ENCODE results near the gene P2RY12.

Gene P2RY12

DNA sequence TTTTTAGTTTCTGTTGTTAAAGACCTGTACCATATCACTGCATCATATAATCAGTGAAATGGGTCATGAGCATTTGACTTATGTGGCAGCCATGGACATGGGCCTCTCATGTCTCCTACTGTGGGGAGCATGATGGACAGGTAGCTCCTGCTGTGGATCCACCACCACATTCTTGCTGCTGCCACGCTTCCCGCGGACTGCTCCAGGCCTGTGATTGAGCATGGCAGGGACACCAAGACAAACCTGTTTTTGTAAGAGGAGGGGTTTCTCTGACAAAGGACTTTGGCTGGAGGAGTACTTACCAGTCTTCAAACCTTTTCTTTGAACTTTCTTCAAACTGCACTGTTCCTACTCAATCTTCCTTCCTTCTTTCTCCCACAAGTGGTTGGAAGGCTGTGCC is 88.3 kb downstream of the P2RY12 start:
- H3K27ac ChIP-seq (ENCODE audit: extremely low read depth, low read depth, low read length), result no peak overlapping the region
- H3K9me3 ChIP-seq (ENCODE audit: control insufficient read depth, insufficient read depth, low read depth, low read length), result no peaks in the 10 kb centered on the region
- no peaks in the 10 kb centered on the region for H3K4me1 ChIP-seq (ENCODE audit: control insufficient read depth, insufficient read depth, low read length)
- H3K4me3 ChIP-seq (ENCODE audit: low read depth, low read length), result no peak overlapping the region
- no peak for TF ChIP-seq GFI1B (tag by site-specific recombination; IDR thresholded peaks at IDR 0.05)
- no peak for TF ChIP-seq ZNF670 (tag by site-specific recombination; IDR thresholded peaks at IDR 0.05; ENCODE audit: low read depth)
- TF ChIP-seq MEIS1 (CRISPR knock-in tag; IDR thresholded peaks at IDR 0.05; ENCODE audit: borderline replicate concordance), result no peak
- TF ChIP-seq ZNF341 (tag by site-specific recombination; IDR thresholded peaks at IDR 0.05; ENCODE audit: low read depth), result no peak
- TF ChIP-seq, protein P1, sequence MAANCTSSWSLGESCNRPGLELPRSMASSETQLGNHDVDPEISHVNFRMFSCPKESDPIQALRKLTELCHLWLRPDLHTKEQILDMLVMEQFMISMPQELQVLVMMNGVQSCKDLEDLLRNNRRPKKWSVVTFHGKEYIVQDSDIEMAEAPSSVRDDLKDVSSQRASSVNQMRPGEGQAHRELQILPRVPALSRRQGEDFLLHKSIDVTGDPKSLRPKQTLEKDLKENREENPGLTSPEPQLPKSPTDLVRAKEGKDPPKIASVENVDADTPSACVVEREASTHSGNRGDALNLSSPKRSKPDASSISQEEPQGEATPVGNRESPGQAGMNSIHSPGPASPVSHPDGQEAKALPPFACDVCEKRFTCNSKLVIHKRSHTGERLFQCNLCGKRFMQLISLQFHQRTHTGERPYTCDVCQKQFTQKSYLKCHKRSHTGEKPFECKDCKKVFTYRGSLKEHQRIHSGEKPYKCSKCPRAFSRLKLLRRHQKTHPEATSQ (tag by site-specific recombination; IDR thresholded peaks at IDR 0.05), result no peak
- no peak for TF ChIP-seq ZNF223 (tag by site-specific recombination; IDR thresholded peaks at IDR 0.05)
- TF ChIP-seq ZNF596 (tag by site-specific recombination; IDR thresholded peaks at IDR 0.05), result no peak
- TF ChIP-seq OVOL3 (tag by site-specific recombination; IDR thresholded peaks at IDR 0.05), result no peak
- TF ChIP-seq ZNF114 (tag by site-specific recombination; IDR thresholded peaks at IDR 0.05), result no peak
- TF ChIP-seq SETDB1 (IDR thresholded peaks at IDR 0.05; ENCODE audit: insufficient read length, low read length), result no peak
- no peak for TF ChIP-seq ZNF10 (tag by site-specific recombination; IDR thresholded peaks at IDR 0.05)
- no peak for TF ChIP-seq ZBTB48 (tag by site-specific recombination; IDR thresholded peaks at IDR 0.05)
- TF ChIP-seq ZNF157 (tag by site-specific recombination; IDR thresholded peaks at IDR 0.05), result no peak
- TF ChIP-seq BCL11B (tag by site-specific recombination; IDR thresholded peaks at IDR 0.05; ENCODE audit: low read depth), result no peak
- TF ChIP-seq OSR2 (tag by site-specific recombination; IDR thresholded peaks at IDR 0.05), result no peak
- TF ChIP-seq, protein P2, sequence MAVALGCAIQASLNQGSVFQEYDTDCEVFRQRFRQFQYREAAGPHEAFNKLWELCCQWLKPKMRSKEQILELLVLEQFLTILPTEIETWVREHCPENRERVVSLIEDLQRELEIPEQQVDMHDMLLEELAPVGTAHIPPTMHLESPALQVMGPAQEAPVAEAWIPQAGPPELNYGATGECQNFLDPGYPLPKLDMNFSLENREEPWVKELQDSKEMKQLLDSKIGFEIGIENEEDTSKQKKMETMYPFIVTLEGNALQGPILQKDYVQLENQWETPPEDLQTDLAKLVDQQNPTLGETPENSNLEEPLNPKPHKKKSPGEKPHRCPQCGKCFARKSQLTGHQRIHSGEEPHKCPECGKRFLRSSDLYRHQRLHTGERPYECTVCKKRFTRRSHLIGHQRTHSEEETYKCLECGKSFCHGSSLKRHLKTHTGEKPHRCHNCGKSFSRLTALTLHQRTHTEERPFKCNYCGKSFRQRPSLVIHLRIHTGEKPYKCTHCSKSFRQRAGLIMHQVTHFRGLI (tag by site-specific recombination; IDR thresholded peaks at IDR 0.05), result no peak
- no peaks in the 10 kb centered on the region for H3K36me3 ChIP-seq (ENCODE audit: control insufficient read depth in 2 of 2, insufficient read depth in 1 of 2, low read length in 2 of 2)
- CTCF ChIA-PET, result no interaction called here
- POLR2A ChIA-PET, result no interaction called here

DNA sequence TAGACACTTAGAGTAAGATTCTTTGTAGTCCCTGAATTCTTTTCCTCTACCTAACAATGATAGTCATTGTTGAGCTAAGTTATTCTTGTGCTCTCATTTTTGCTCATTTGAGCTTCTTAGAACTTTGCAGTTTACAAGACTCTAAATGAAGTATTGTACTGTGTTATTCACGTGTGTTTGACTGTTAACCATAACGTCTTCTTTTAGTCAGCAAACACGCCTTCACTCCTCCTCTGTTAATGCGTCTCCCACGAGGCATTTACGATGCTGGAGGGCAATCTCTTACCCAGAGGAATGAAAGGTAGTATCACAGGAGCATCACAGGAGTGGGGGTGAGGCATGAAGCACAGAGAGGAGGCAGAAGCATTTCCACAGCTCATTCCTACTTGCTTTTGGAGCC is 91.4 kb downstream of the P2RY12 start:
- Histone ChIP-seq H3K9me3 (ENCODE audit: control insufficient read depth, insufficient read depth, low read depth, low read length) (no peaks in the 10 kb centered on the region), H3K4me1 (ENCODE audit: control insufficient read depth, insufficient read depth, low read length) (no peaks in the 10 kb centered on the region), H3K36me3 (ENCODE audit: control insufficient read depth in 2 of 2, insufficient read depth in 1 of 2, low read length in 2 of 2) (no peaks in the 10 kb centered on the region), H3K4me3 (ENCODE audit: low read depth, low read length) (no peak overlapping the region), H3K27ac (ENCODE audit: extremely low read depth, low read depth, low read length) (no peak overlapping the region)
- TF ChIP-seq SCRT2 (tag by site-specific recombination; IDR thresholded peaks at IDR 0.05) (no peak), EGR2 (tag by site-specific recombination; IDR thresholded peaks at IDR 0.05; ENCODE audit: low read depth) (0 out of 2 replicates have a peak, but pooled peaks have one; percentile 7)
- POLR2A ChIA-PET, result no interaction called here
- CTCF ChIA-PET, result interaction anchor here (0.7 to 2.1 kb wide), 5 partner anchors 11 to 125 kb away, joined by 3 to 7 read pairs (median 5); no protein-coding TSS in a partner anchor

DNA sequence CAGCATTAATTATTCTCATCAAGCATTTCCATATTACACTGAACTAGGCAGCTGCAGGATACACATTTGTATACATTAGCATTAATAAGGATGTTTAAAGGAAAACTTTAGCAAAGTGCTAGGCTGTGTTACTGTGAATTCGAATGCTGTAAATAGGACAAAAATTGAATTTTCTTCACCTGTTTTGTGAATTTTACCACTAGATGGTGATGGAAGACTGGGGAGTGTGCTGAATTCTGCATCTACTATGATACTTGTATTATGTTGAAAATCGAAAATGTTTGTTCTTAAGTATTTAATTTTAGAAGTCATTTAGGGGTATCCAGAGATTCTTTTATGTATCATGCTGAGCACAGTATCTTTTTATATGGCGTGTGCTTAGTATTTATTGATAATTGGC is 93.9 kb downstream of the P2RY12 start:
- Histone ChIP-seq H3K4me3 (ENCODE audit: low read depth, low read length) (no peak overlapping the region), H3K4me1 (ENCODE audit: control insufficient read depth, insufficient read depth, low read length) (no peaks in the 10 kb centered on the region), H3K36me3 (ENCODE audit: control insufficient read depth in 2 of 2, insufficient read depth in 1 of 2, low read length in 2 of 2) (no peaks in the 10 kb centered on the region), H3K9me3 (ENCODE audit: control insufficient read depth, insufficient read depth, low read depth, low read length) (no peaks in the 10 kb centered on the region), H3K27ac (ENCODE audit: extremely low read depth, low read depth, low read length) (no peak overlapping the region)
- TF ChIP-seq ZNF654 (tag by site-specific recombination; IDR thresholded peaks at IDR 0.05; ENCODE audit: low read depth), result peak; percentile 27
- no peak for TF ChIP-seq ZNF843 (tag by site-specific recombination; IDR thresholded peaks at IDR 0.05)
- no peak for TF ChIP-seq ZSCAN30 (tag by site-specific recombination; IDR thresholded peaks at IDR 0.05)
- ChIA-PET POLR2A (no interaction called here), CTCF (no interaction called here)

Measured in HEK293 (cell line).